GM19455 (cell line): ENCODE results near the gene S100A7A.
"Not testable (repeated sequence)": the region's sequence is repeated elsewhere in the genome, so short reads cannot be mapped to it uniquely, and the experiment has no call there.

ENCODE experiments used
- ATAC-seq: cut with Tn5 transposase; IDR thresholded peaks from one replicate; pipeline ENCODE4 v1.9.1; 2021; ENCODE audit not compliant: unreplicated experiment

S100A7A gene

DNA sequence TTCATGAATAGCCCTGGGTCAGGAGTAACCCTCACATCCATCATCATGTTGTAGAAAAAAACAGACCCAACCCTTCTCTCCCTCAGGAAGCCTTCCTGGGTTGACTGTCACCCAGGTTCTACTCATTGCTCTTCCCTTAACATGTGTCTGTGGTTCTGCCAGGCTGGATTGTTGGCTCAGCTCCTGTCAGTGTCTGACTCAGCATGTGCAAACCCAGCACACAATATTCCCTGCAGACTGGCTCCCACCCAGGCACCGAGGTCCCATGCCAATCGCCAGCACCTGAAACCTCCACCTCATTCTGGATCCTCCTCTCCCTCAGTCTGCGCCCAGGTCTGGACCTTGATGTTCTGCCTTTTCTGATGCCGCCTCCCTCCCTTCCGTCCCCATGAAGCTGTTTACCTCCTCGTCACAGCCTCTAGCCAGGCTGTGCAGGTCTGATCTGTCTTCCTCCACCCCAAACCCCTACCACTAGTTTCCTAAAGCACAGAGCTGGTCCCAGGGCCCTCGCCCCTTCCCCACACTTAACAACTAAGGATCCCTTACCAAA is 21.1 kb upstream of the S100A7A start:
- ATAC-seq = no peak

DNA sequence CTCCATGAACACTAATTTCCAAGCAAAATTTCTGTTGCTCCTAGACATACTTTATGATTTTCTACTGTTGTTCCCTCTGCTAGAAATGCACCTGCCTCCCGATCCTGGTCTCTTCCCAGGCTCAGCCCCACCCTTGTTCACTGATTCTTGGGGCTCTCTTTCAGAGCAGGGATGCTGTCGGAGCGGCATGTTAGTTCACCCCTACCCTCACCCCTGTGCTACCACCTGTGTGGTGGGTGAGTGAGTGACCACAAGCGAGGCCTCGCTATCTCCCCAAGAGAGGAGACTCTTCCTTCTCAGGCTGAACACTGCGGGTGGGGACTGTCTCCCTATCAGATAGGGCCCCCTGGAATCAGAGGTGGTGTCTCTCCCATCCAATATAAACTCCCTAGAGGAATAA is 20.5 kb upstream of the S100A7A start:
- no peak for ATAC-seq

DNA sequence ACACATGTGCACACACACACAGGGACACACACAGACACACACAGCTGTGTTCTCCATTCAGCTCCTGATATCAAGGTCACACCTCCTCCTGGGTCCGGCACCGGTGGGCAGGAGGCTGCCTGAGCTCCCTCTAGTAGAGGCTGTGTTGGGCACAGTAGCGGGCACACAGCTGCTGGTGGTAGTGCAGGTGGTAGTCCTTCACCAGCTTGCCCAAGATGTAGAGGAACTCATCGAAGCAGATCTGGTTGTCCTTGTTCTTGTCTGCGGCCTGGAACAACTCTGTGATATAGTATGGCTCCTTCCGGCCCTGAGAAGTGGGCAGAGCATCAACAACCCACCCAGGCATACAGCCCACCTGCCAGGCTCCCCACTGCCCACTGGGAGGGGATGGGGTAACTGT is 19.9 kb upstream of the S100A7A start:
- no peak for ATAC-seq

DNA sequence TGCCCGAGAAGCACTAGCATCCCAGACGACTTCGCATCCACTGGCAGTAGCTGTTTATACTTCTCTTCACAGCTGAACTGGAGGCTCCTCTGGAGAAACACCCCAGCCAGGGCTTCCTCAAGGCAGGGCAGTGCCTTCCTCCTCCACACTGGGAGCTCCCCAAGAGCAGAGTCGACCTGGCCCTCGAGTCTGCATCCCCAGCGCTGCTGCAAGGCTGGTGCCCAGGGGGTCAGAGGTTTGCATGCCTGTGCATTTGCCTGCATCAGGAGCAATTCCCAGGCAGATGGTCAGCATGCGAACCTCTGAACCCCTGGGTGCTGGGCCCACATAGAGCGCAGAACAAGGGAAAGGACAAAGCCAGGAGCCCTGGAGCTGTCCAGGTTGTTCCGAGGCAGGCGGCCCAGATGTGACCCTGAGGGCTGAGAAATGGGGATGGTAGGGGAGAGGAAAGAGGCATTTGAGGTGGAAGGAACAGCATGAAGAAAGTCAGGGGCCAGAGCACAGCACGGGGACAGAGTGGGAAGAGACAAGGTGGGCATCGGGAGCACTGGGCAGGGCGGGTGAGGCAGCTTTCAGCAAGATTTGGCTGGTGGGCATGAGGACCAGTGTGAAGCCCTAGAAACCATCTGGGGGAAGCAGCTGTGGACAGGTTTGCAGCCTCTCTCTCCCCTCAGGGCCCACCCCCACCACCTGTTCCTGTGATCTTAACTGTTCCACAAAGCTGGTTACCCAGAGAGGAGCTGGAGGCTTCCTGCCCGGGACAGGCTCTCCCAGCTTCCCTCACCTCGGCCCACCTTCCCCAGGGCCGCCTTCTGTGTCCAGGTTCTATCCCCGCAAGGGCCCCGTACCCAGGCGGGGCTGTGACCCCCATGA is 19.0 kb upstream of the S100A7A start:
- no peak for ATAC-seq

DNA sequence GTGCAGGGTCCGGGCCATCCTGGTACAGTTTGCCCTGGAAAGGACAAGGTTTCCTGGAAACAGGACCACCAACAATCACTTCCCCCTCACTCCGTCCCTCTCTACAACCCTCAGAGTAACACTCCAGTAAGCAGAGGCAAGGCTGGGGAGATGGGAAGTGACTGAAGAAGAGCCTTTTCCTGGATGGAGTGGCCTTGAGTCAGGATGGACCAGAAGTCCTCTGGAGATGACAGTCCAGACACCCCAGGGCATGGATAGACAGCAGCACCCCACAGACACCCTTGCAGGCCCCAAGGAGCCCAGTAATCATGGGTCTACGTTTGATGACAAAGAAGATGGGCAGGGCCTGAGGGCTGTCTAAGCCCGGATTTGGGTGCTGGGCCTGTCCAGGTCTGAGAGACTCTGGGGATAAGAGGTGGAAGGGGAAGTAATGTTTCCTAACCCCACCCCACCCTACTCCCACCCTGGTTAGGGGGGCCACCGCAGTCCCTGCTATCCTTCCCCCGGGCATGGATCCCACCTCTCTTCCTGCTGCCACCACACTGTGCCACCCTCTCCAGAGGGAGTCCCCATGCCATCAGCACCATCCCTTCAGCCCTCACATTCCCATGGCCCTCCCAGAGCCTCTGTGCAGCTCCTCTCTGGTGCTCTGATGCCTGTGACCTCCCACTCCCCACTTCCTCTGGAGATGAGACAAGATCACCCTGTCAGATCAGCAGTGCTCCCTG is 18.2 kb upstream of the S100A7A start:
- no peak for ATAC-seq

DNA sequence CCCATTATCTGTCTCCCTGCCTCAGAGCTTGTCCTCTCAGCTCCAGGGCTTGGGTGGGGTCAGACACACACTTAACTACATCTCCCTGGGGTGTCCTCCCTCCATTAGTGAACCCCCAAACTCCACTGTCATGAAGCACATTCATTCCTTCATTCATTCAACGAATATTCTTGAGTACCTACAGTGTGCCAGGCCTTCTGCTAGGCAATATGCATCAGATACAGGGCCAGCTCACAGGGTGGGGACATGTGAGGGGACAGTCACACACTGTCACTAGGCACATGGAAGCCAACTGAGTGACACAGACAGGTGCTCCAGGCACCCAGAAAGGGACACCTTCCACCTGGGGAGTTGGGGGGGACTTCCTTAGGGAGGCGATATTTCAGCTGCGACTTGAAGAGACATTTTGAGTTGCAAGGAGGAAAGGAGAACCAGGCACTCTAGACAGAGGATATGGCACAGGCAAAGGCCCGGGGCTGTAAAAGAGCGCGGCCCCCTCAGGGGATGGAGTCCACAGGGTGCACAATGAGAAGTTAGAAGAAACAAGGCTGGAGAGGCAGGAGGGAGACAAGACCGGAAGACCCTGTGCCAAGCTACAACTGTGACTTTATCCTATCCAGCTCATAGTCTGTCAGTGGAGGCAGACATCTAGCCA is 16.8 kb upstream of the S100A7A start:
- ATAC-seq = no peak

DNA sequence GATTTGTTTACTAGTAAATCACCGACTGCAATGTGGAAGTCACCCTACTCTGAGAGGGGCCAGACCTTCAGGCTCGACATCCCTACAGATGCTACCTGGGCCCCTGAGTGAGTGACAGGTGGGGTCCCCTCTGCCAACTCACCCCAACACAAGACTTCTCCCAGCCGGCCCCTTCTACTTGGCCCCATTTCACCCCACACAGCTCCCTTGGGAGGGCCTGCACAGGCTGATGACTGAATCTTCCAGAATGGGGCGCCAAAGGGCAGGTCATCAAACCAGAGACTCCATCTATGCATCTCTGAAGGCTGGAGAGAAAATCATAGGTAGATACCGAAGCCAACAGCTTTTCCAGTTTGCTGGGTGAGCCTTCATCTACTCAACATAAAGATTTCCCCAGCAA is 16.1 kb upstream of the S100A7A start:
- ATAC-seq = no peak

DNA sequence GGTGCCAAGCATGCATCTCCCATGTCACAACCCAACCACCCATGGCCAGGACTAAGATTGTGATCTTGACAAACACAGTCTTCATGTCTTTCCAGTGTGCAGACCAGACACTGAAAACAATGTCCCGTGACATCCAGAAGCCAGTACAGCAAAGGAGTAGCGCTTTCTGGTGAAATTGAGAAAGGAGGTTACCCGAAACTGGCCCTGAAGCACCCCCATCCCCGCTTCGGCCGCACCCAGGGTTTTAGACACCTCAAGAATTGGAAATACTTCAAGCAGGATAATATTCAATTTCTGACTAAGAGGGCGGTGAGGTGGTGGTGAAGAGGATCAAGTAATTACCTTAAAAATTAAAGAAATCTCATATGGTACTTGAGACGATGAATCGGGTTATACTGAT is 14.9 kb upstream of the S100A7A start:
- no peak for ATAC-seq

DNA sequence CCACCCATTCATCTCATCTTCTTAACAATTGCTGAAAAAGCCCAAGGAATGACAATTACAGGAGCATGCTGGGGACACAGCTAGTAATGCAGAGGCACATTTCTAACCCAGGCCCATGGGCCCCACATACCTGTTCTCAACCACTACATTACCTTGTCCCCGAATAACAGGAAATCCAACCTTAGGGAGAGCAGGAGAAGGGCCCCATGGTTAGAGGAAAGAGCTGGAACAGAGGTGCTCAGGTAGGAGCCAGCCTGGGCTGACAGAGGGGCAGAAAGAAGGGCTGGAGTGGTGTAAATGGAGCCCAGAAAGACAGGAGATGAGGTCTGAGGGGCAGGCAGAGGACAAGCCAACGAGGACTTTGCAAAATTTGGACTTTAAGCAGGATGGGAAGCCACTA is 14.1 kb upstream of the S100A7A start:
- no peak for ATAC-seq

DNA sequence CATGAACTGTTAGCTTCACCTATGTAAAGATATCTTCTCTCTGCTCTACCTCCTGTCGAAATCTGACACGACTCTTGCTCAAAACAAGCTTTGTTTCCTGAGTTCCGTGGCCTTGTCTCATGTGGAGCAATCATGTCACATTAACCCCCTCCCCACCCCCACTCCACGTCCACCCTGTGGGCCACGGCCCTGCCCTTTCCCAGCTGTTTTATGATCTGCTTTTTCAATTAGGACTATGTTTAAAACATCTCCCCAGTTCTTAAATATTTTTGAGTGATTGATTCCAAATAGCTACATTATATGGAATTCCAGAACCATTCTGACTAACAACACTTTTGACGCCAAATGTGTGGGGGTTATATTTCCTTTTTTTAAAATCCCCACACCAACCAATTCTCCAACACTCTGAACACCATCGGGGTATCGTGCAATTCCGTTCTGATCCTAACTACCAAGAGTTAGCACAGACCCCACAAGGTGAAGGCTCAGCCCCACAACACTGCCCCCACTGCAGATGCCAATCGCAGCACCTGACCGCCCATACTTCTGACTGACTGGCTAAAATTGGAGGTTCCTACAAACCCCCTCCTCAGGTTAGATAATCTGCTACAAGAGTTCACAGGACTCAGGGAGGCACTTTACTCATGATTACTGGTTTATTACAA is 12.8 kb upstream of the S100A7A start:
- ATAC-seq = no peak

DNA sequence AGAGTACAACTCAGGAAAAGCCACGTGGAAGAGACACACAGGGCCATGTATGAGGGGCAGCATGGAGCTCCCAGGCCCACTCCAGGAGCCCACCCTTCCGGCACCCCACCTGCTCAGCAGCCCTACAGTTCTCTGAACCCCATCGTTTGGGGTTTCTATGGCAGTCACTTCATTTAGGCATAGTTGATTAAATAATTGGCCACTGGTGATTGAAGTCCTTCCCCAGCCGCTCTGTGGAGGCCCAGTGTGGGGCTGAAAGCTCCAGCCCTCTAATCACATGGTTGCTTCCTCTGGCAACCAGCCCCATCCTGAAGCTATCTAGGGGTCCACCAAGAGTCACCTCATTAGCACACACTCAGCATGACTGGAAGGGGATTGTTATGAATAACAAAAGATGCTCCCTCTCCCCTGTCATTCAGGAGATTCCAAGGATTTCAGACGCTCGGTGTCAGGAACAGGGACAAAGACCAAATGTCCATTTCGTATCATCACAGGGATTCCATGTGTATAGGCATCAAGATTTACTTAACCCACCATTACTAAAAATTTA is 12.2 kb upstream of the S100A7A start:
- ATAC-seq = no peak

DNA sequence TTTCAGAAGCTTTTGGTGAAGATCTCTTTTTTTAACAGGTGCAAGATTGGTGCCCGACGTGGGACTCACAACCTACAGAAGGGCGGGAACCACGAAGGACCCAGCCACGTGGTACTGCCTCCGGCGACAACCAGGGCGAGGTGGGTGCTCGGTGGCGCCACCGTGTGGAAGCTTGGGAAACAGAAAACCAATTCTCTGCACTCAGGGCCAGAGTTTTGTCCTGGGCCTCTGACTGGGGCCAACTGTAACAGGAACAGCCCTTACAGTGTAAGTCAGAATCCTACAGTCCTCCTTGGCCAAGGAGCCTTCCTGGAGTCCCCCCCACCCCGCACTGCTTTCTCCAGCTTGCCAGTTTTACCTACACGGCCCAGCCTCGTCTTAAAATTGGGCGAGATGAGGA is 11.6 kb upstream of the S100A7A start:
- ATAC-seq = no peak

DNA sequence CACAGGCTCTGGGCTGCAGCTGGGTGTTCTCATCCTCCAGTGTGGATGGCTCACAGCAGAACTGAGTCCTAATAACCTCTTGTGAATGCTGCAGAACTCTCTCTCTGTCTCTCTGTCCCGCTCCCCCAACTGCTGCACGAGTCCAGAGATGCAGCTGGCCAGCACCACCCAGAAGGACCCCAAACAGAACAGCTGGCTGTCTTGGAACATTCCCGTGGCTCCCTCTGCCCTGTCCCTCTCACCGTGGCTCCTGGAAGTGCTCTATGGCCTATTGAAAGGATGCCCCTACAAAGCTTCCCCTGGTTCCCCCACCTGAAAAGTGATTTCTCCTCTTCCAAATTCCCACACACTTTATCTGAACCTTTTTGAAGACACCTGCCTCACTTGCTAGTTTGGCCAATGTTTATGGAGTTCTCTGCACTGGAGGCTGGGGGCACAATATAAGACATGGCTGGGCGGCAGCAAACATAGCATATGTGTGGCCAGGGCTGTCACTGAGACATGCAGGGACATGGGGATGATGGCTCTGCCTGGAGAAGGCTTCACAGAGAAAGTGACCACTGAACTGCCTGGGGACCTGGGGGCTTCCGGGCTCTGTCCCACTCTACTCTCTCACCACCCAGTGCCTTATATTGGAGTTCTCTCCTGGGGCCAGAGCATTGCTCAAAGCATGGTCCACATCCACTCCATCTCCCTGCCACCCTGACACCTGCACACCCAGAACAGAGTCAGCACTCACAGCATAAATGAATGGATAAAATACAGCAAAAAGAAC is 10.3 kb upstream of the S100A7A start:
- not testable (repeated sequence) for ATAC-seq

DNA sequence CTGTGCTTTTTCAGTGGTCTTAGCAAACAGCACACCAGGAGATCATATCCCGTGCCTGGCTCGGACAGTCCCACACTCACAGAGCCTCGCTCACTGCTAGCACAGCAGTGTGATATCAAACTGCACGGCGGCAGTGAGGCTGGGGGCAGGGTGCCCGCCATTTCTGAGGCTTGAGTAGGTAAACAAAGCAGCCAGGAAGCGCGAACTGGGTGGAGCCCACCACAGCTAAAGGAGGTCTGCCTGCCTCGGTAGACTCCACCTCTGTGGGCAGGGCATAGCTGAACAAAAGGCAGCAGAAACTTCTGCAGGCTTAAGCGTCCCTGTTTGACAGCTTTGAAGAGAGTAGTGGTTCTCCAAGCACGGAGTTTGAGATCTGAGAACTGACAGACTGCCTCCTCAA is 9.0 kb upstream of the S100A7A start:
- ATAC-seq = not testable (repeated sequence)

DNA sequence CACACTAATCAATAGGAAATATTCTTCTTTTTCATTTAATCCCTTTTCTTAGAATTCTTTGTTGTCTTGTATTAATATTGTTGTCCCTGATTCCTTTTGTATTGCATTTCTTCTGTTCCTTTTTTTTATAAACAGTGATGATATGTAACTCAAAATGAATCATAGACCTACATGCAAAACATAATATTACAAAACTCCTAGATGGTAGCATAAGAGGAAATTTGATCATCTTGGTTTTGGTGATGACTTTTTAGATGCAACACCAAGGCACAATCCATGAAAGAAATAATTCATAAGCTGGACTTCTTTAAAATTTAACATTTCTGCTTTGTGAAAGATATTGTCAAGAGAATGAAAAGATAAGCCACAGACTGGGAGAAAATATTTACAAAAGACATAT is 2.4 kb upstream of the S100A7A start:
- ATAC-seq = not testable (repeated sequence)

DNA sequence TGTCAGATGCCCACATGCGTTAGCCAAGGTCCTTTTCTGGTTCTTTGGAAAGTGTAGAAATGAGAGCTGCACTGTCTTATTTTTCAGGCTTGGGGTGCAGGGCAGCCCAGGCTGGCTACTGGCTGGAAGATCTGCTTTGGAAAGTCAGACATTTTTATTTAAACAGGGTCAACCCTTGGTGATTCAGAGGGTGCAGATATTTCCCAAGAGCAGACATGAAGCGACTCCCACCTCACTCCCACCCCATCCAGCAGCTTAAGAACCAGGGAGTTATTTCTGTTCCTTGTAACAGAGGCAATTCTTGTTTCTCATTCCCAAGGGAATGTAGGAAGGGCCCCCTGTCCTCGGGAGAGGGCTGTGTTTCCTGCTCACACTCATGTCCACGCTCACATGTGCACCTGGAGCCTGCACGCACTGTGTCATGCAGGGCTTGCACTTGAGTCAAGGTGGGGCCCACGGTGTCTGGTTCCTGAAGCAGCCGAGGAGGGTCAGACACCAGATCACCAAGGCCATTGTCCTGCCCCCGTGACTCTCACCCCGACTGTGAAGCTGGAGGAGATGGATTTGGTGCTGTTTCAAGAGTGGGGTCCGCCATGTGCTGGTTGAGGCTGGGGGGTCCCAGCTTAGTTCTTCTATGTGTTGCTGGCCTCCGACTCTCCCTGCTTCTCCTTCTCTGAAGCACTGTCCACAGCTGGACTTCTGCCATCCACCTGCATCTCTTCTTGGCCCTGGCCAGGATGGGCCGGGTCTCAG is 992 bp downstream of the S100A7A start:
- no peak for ATAC-seq

DNA sequence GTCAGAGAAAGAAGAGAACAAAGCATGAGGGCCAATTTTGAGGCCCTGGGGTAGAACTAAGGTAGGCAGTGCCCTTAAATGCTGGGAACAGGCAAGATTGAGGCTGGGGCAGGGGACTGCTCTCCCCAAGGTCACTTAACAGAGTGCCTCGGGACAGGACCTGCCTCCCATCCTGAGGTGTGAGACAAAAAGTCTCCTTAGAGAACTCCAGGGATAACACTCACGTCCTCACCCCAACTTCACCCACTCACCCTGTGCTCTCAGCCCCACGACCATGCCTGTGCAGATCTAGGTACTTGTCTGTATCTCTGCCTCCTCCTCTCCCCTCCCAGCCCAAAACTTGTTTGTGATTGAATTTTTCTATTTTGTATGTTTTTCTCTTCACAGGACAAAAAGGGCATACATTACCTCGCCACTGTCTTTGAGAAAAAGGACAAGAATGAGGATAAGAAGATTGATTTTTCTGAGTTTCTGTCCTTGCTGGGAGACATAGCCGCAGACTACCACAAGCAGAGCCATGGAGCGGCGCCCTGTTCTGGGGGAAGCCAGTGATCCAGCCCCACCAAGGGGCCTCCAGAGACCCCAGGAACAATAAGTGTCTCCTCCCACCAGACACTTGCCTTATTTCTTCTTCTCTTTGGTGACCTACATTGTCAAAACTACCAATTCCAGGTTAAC is 2.6 kb downstream of the S100A7A start:
- ATAC-seq = not testable (repeated sequence)

DNA sequence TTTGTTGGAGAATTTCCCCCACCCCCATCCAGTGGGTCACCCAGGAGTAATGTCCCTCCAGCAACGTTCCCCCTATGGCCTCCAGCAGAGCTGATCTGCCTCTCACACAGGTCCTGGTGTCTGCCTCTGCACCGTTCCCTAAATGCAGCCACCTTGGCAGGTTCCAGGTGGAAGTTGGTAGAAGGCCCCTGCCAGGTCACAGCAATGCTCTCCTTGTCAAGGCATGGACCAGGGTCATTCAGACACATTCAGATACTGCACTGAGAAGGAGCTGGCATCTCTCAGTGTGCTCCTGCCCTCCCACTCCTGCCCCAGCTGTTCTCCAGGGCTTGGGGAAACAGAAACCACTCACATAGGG is 3.1 kb downstream of the S100A7A start:
- not testable (repeated sequence) for ATAC-seq

DNA sequence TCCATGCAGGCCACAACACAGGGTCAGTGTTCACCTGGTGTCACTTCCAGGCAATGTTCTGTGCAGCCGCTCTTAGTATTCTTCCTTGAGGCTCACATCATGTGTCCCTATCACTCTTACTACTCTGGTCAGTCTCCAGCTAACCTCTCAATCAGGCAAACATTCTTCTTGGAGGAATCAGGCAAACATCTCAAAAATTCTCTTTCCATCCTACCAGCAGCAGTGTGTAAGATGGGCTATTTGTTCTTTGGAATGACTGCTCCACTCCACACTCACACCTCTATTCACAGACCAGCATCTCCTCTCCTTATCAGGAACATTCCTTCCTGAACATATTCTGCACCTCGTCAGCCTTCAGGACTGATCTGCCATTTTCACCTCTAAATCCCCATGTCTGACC is 4.0 kb downstream of the S100A7A start:
- no peak for ATAC-seq
